Measurements from ENCODE around the gene SLC9A4.
"Not testable (repeated sequence)": the region's sequence is repeated elsewhere in the genome, so short reads cannot be mapped to it uniquely, and the experiment has no call there.

SLC9A4 gene

DNA sequence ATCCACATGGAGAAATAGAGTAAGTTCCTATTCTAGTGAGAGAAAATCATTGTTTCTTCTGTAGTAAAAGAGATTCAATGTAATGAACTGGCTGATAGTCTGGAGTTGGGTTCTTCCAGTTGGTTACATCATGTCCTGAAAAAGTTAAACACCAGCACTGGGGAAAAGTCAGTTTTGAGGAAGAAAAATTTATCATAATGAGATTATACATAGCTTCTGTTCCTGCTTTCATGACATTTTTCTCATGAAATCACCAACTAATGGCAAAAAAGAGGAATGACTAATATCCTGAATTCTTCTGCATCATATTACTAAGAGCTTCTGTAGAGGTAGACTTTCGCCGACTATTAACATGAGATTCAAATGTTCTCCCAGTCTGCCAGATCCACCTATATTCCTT, 77.1 kb downstream of the SLC9A4 start:
- TF ChIP-seq, protein P1, sequence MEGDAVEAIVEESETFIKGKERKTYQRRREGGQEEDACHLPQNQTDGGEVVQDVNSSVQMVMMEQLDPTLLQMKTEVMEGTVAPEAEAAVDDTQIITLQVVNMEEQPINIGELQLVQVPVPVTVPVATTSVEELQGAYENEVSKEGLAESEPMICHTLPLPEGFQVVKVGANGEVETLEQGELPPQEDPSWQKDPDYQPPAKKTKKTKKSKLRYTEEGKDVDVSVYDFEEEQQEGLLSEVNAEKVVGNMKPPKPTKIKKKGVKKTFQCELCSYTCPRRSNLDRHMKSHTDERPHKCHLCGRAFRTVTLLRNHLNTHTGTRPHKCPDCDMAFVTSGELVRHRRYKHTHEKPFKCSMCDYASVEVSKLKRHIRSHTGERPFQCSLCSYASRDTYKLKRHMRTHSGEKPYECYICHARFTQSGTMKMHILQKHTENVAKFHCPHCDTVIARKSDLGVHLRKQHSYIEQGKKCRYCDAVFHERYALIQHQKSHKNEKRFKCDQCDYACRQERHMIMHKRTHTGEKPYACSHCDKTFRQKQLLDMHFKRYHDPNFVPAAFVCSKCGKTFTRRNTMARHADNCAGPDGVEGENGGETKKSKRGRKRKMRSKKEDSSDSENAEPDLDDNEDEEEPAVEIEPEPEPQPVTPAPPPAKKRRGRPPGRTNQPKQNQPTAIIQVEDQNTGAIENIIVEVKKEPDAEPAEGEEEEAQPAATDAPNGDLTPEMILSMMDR (IDR thresholded peaks at IDR 0.05; ENCODE audit: insufficient read depth, low read length, poor library complexity, severe bottlenecking): no peak
- H3K27me3 ChIP-seq (replicated peaks; ENCODE audit: control insufficient read depth, insufficient read depth, low read length): no peaks in the 10 kb centered on the region
- no peak overlapping the region for H3K4me3 ChIP-seq (replicated peaks; ENCODE audit: low read depth, low read length)
- no peaks in the 10 kb centered on the region for H3K36me3 ChIP-seq (ENCODE audit: control insufficient read depth, insufficient read depth, low read length)
- no peak for DNase-seq (ENCODE audit: extremely low read depth, insufficient read length)

DNA sequence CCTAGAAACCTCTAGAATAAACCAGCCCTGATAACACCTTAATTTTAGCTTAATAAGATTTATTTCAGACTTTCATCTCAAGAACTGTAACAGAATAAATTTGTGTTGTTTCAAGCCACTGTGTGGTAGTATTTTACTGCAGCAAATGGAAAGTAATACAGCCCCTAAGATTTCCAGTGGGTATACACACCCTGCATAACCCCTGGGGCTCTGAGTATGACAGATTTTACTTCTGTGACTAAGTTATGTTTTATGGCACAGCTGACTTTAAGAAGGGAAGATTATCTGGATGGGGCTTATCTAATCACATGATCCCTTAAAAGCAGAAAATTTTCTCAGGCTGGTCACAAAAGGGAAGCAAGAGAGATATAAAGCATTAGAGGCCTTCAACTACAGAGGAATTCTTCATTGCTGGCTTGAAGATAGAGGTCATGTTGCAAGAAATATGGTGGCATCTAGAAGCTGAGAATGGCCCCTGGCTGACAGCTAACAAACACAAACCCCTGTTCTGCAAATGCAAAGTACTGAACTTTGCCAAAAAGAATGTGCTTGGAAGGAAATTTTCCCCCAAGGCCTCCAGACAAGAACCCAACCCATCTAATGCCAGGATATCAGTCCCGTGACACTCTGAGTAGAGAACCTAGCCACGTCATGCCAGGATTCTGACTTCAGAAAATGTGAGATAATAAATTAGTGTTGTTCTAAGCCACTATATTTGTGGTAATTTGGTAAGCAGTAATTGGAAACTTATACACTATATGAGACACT, 78.5 kb downstream of the SLC9A4 start:
- no peak for DNase-seq (ENCODE audit: extremely low read depth, insufficient read length)
- Histone ChIP-seq H3K27me3 (replicated peaks; ENCODE audit: control insufficient read depth, insufficient read depth, low read length) (no peaks in the 10 kb centered on the region), H3K36me3 (ENCODE audit: control insufficient read depth, insufficient read depth, low read length) (no peaks in the 10 kb centered on the region), H3K4me3 (replicated peaks; ENCODE audit: low read depth, low read length) (no peak overlapping the region)
- TF ChIP-seq, protein P1 (IDR thresholded peaks at IDR 0.05; ENCODE audit: insufficient read depth, low read length, poor library complexity, severe bottlenecking): no peak

DNA sequence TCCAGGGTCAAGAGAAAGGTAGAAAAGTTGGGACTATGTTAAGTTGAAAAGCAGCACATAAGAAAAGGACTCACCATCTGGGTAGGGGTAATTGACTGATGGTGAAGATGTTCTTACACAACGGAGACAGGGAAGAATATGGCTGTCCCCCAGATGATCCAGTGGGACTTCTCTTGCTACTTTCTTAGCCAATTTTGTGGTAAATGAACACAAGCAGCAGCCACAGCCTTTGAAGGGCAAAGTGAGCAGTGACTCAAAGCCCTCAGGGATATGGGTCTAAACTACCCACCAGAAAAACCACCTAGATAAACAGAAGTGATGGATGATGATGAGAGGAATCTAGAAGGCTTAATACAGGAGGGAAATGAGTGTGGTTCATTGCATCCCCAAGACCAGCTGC, 80.6 kb downstream of the SLC9A4 start:
- no peak overlapping the region for H3K4me3 ChIP-seq (replicated peaks; ENCODE audit: low read depth, low read length)
- no peak for DNase-seq (ENCODE audit: extremely low read depth, insufficient read length)
- TF ChIP-seq, protein P1 (IDR thresholded peaks at IDR 0.05; ENCODE audit: insufficient read depth, low read length, poor library complexity, severe bottlenecking): no peak
- no peaks in the 10 kb centered on the region for H3K36me3 ChIP-seq (ENCODE audit: control insufficient read depth, insufficient read depth, low read length)
- no peaks in the 10 kb centered on the region for H3K27me3 ChIP-seq (replicated peaks; ENCODE audit: control insufficient read depth, insufficient read depth, low read length)

DNA sequence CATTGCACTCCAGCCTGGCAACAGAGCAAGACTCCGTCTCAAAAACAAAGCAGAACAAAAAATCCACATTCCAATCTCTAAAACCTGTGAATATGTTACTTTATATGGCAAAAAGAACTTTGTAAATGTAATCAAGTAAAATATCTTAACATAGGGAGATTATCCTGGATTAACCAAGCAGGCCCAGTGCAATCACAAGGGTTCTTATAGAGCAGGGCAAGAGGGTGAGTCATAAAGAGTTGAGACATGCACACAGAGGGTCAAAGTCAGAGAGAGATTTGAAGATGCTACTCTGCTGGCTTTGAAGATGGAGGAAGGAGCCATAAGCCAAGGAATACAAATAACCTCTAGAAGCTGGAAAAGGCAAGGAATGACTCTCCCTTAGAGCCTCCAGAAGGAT, 85.4 kb downstream of the SLC9A4 start:
- Histone ChIP-seq H3K36me3 (ENCODE audit: control insufficient read depth, insufficient read depth, low read length) (no peaks in the 10 kb centered on the region), H3K4me3 (replicated peaks; ENCODE audit: low read depth, low read length) (no peak overlapping the region), H3K27me3 (replicated peaks; ENCODE audit: control insufficient read depth, insufficient read depth, low read length) (no peaks in the 10 kb centered on the region)
- no peak for DNase-seq (ENCODE audit: extremely low read depth, insufficient read length)
- TF ChIP-seq, protein P1 (IDR thresholded peaks at IDR 0.05; ENCODE audit: insufficient read depth, low read length, poor library complexity, severe bottlenecking): no peak

DNA sequence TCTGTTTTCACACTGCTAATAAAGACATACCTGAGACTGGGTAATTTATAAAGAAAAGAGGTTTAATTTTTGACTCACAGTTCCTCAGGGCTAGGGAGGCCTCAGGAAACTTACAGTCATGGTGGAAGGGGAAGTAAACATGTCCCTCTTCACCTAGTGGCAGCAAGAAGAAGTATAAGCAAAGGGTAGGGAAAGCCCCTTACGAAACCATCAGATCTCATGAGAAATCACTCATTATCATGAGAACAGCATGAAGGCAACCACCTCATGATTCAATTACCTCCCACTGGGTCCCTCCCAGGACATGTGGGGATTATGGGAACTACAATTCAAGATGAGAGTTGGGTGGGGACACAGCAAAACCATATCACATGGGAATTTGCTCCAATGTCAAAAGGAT, 89.5 kb downstream of the SLC9A4 start:
- not testable (repeated sequence) for H3K4me3 ChIP-seq (replicated peaks; ENCODE audit: low read depth, low read length); H3K36me3 ChIP-seq (ENCODE audit: control insufficient read depth, insufficient read depth, low read length); H3K27me3 ChIP-seq (replicated peaks; ENCODE audit: control insufficient read depth, insufficient read depth, low read length); DNase-seq (ENCODE audit: extremely low read depth, insufficient read length)

DNA sequence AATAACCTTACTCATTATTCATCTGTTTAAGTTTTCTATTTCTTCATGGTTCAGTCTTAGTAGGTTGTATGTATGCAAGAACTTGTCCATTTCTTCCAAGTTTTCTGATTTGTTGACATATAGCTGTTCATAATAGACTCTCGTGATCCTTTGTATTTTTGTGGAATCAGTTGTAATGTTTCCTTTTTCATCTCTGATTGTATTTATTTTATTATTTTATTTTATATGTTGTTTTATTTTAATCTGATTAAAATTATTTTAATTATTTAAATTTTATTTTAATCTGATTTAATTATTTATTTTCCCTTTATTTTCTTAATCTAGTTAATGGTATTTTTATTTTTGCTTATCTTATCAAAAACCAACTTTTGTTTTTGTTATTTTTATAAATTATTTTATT, 102.9 kb downstream of the SLC9A4 start:
- no peak overlapping the region for H3K4me3 ChIP-seq (replicated peaks; ENCODE audit: low read depth, low read length)
- no peak for DNase-seq (ENCODE audit: extremely low read depth, insufficient read length)
- TF ChIP-seq, protein P1 (IDR thresholded peaks at IDR 0.05; ENCODE audit: insufficient read depth, low read length, poor library complexity, severe bottlenecking): no peak
- H3K27me3 ChIP-seq (replicated peaks; ENCODE audit: control insufficient read depth, insufficient read depth, low read length): no peaks in the 10 kb centered on the region
- no peaks in the 10 kb centered on the region for H3K36me3 ChIP-seq (ENCODE audit: control insufficient read depth, insufficient read depth, low read length)

All from GM06990 (cell line).